Activated T-cell treated with anti-CD3 and anti-CD28 coated beads for 24 hours (primary cell): ENCODE results near the gene TOR4A.
"Not testable (repeated sequence)": the region's sequence is repeated elsewhere in the genome, so short reads cannot be mapped to it uniquely, and the experiment has no call there.

Source experiments
- DNase-seq: peaks from one replicate; pipeline ENCODE4 v3.0.0-alpha.2; 2020; ENCODE audit warnings: low read depth

The TOR4A gene

GRCh38 chr9:137252555-137253506 is 24.7 kb upstream of the TOR4A start:
- no peak for DNase-seq

DNA sequence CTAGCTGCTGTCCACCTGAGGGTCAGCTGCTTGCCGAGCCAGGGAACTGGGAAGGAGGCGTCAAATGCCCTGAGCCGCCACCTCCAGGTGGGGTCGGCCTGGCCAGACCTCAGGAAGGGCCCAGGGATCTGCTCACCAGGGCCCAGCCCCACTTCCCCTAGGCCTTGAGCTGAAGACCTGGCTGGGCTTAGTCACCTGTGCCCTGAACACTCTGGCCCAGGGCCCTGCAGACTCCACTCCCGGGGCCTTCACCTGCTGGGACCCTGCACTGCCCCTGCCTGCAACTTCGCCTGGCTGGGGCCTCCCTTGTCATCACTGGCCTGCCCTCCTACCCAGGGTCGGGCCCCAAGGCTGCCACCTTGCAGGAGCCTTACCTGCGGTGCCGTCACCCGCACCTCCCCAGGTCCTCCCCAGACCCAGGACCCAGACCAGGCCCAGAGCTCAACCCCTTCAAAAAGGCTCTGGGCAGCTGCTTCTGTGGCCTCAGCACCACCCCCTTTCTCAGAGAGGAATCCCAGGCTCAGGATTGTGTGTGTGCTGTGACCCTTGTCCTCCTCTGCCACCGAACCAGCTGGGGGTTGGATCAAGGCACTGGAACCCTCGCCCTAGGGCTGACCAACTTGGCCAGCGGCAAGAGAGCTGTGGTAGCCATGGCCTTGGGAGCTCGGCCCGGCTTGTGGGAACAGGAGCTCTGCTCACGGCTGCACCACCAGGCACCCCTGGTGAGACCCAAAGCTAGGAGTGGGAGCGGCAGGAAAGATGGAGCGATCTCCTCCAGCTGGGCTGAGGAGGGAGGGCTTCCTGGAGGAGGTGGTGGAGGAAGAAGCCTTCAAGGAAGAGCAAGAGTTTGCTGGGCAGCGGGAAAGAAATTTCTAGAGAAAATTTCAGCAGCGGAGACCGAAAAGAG is 23.6 kb upstream of the TOR4A start:
- no peak for DNase-seq

DNA sequence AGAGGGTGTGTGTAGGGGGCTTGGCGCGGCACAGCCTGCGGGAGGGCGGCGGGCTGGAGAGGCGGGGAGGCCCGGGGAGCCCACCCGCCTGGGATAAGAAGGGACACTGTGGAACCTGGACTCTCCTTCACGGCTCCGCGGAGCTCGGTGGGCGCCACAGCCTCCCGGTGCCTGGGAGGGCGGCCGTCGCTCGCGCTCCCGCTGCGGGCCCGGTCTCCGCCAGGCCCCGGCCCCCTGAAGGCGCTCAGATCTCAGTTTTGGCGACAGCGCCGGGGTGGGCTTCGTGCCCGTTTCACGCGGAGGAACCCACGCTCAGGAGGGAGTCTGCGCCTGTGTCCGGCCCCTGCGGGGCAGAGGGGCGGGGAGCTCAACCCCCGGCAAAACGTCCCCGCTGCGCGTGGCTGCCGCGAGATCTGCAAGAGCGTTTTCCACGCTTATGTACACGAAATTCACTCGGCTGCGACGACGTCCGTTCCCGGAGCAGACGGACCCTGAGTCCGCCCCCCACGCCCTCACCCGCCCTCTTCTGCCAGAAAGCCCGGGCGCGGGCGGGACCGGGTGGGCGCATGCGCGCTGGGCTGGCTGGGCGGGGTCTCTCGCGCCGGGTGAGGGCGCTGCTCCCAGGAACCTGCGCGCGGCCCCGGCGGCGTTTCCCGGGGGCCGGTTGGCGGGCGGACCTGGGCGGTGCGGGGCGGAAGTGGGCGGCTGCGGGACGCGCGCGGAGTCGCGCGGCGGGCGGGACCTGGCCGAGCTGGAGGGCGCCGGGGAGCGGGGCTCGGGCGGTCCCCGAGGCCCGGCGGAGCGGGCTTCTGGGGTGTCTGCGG is 22.7 kb upstream of the TOR4A start, which contains the start of gene NELFB:
TSS of gene NELFB (plus strand) at position 704 of the 824 bp plus-strand sequence.
- DNase-seq, result peak; percentile 93

DNA sequence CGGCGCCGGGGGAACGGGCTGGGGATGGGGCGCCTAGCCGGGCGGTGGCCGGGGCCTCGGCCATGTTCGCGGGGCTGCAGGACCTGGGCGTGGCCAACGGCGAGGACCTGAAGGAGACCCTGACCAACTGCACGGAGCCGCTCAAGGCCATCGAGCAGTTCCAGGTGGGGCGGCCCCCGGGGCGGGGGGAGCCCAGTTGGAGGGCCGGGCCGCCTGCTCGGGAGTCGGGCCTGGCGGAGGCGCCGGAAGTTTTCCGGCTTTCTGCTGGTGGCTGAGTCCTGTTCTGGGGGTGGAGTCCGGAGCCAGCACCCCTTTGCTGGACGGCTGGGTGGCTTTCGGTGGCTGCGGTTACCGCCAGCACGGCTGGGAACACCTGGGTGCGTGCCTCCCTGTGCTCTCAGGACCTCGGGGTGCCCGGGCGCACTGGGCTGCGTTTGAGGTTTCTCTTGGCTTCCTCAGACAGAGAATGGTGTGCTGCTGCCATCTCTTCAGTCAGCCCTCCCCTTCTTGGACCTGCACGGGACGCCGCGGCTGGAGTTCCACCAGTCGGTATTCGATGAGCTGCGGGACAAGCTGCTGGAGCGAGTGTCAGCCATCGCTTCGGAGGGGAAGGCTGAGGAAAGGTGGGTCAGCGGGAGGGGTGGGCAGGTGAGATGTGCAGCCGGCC is 21.9 kb upstream of the TOR4A start:
- no peak for DNase-seq

DNA sequence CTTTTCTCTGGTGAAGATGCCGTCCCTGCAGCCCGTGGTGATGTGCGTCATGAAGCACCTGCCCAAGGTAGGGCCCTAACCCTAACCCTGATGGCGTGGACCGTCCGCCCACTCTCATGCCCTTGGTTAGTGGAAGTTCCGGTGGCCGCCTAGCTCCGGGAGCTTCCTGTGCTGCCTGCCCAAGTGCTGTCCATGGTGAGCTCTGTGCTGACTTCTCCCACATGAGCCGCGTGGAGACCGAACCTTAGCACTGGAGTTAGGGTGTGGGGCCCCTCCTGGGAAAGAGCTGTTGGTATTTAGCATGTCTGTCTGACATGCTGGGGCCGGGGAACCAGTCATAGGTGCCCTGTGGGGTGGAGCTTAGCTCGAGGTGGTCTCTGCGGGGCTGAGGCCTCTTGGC is 21.2 kb upstream of the TOR4A start:
- DNase-seq, result no peak

DNA sequence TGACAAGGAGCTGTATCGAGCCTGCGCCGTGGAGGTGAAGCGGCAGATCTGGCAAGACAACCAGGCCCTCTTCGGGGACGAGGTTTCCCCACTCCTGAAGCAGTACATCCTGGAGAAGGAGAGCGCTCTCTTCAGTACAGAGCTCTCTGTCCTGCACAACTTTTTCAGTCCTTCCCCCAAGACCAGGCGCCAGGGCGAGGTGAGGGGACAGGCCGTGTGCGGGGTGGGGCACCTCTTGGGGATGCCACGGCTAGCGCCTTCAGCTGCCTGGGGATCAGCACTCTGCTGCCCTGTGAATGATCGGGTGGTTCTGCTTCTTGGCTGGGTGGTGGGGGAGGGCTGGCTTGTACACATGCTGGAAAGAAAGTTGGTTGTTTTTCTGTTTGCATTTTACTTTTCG is 20.7 kb upstream of the TOR4A start:
- no peak for DNase-seq

DNA sequence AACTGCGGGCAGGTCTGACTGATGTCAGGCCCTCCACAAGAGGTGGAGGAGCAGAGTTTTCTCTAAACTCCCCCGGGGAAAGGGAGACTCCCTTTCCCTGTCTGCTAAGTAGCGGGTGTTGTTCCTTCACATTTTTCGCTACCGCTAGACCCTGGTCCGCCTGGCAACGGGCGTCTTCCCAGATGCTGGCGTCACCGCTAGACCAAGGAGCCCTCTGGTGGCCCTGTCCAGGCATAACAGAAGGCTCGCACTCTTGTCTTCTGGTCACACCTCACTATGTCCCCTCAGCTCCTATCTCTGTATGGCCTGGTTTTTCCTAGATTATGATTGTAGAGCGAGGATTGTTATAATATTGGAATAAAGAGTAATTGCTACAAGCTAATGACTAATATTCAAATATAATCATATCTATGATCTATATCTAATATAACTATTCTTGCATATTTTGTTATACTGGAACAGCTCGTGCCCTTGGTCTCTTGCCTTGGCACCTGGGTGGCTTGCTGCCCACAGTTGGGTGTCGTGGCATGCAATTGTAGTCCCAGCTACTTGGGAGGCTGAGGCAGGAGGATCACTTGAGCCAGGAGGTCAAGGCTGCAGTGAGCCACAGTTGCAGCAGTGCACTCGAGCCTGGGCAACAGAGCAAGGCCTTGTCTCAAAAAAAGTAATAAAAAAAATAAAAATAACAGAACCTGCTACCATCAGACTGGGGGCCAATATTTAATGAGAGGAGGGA is 15.2 kb upstream of the TOR4A start:
- DNase-seq, result not testable (repeated sequence)

GRCh38 chr9:137262909-137263285 is 14.6 kb upstream of the TOR4A start:
- no peak for DNase-seq

DNA sequence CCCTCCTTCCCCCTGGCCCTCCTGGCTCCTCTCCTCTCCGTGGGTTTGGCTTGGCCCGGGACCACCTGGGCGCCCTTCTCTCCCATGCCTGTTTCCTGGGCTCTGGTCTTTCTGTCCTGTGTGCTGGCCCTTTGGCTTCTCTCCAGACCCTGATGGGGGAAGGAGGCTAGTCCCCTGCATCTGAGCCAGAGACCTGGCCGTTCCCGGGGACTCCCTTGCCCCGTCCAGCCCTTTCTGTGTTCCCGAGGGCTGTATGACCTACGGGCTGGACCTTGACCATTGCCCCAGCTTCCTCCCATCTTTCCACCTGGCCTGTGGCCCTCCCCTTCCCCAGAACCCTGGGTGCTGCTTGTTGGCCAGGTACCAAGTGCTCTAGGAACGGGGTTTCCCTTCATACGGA is 14.0 kb upstream of the TOR4A start:
- no peak for DNase-seq

DNA sequence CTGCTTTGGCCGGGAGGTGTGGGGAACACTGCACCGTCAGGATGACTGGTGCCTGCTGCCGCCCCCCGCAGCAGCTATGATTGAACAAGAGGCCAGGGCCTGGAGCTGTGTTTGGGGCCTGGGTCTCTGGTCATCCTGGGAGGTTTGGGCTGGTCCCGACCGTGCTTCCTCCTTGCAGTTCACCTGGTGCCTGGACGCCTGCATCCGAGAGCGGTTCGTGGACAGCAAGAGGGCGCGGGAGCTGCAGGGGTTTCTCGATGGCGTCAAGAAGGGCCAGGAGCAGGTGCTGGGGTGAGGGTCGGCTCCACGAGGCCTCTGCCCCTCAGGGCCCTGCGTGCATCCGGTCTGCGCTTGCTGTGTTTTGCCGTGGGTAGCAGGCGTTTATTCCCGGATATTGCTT is 13.5 kb upstream of the TOR4A start:
- DNase-seq, result no peak

GRCh38 chr9:137265496-137266161 is 11.9 kb upstream of the TOR4A start:
- no peak for DNase-seq

DNA sequence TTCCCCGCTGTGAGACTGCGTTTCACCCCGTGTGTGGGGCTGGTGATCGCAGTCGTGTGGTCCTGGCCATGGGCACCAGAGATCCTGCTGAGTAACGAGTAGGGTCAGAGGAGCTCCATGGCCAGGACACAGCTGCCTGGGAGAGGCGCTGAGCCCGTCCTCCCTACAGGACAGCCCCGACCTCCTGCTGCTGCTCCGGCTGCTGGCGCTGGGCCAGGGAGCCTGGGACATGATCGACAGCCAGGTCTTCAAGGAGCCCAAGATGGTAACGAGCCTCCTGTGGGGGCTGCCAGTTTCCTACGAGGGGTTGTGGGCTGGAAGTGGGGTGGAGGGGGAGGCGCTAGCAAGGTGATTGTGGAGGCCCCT is 11.4 kb upstream of the TOR4A start:
- no peak for DNase-seq

GRCh38 chr9:137266585-137267453 is 10.7 kb upstream of the TOR4A start:
- no peak for DNase-seq

- no peak for DNase-seq
These were observed 9.6 kb upstream of the TOR4A start for GRCh38 chr9:137267933-137268355.

- no peak for DNase-seq
These were observed 8.9 kb upstream of the TOR4A start for GRCh38 chr9:137268538-137269201.

DNA sequence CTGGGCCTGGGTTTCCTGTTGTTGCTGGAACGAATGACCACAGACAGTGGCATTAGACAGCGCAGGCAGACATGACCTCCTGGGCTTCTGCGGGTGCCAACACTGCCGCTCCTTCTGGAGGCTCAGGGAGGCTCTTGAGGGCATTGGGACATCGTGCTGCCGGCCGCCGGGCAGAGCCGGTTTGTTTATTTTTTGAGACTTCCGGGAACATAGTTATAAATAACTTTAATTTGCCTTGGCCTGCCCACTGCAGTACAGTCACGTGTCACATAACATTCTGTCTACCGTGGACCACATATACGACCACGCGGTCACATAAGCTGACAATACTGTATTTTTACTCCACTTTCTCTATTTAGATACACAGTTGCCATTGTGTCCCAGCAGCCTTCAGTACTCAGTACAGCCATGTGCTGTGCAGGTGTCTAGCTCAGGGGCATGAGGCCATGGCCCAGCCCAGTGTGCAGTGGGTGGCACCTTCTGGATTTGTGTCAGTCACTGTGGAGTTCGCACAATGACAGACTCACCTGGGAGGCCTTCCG is 8.2 kb upstream of the TOR4A start:
- DNase-seq, result no peak

DNA sequence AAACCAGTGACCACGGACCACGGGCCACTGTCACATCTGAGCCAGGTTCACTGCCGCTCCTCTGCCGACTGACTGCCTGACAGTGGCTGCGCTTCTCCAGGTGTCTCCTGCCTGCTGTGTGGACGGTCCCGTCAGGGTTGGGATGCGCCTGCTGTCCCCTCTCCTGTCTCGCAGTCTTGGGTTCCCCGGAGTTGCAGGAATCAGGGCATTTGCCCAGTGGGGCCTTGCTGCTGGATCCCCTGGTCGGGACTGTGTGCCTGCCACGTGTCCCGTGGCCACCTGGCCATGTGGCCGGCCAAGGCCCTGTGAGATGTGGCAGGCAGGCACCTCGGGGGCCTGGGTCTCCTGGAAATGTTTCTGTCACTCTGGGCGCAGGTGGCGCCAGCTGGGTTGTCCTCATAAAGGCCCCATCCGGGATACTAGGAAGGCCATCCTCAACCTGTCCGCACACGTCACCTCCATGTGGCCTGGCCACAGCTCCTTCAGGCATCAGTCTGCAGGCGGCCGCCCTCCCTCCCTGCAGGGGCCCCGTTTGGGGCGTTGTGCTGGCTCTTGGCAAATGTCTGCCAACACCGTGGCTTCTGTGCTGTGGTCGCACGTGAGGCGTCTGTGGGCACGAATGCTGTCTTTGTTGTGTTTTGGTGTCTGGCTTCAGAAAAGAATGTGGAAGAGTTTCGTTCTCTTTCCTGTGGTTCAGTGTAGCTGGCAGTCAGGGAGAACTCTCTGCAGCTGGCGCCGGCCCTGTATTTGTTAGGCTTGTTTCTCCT is 6.4 kb upstream of the TOR4A start:
- DNase-seq, result no peak

- DNase-seq, result no peak
These were observed 5.8 kb upstream of the TOR4A start for GRCh38 chr9:137271696-137272076.
